GM23248 (cell line): ENCODE results near the gene GRIP2.

ENCODE experiments used
- EZH2 ChIP-seq: fragments of 200-600 bp; sonication (generic); IDR thresholded peaks from 2 replicates; pipeline ENCODE4 v1.6.1; 2018; ENCODE audit warnings: antibody characterized with exemption, mild to moderate bottlenecking; ENCODE audit not compliant: insufficient read depth, poor library complexity, severe bottlenecking
- EZH2phosphoT487 ChIP-seq: fragments of 200-600 bp; sonication (generic); IDR thresholded peaks from 2 replicates; pipeline ENCODE4 v1.6.1; 2018; ENCODE audit warnings: antibody characterized with exemption, moderate library complexity, mild to moderate bottlenecking, low read depth; ENCODE audit not compliant: insufficient read depth

DNA sequence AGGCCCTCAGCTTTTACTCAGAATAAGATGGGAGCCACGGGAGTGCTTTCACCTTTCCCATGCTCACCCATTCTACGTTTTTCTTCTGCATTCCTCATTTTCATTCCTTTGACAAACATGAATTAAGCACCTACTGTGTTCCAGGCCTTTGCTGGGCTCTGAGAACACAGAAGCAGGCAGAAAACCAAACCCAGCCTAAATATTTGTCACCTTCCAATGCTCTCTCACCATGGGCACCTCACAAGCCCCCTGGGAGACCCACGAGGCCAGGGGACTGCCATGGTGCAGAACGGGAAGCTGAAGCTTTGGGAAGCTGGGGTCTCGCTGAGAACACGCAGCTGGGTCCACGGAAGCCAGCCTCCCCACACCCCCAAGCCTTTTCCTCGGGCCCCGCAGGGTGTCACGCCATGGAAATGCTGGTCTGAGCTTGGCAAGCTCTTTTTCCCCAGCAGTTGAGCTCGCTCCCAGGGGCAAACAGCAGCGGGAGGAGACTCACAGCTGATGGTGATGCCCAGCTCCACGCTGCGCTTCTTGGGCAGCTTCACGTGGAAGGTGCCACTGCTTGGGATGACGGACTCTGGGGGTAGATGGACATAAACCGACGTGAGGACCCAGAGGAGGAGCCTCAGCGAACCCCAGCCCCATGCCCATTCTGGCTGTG is 27.7 kb downstream of the GRIP2 start:
- TF ChIP-seq EZH2 = no peak
- no peak for TF ChIP-seq EZH2phosphoT487
